NCI-H446 treated with DMSO at 0.1 percent for 48 hours (cell line): ENCODE measurements around the gene TFR2.

Experiments
- DNase-seq: peaks from one replicate; lab custom pipeline; 2025; lab: John Stamatoyannopoulos, UW

The TFR2 gene

DNA sequence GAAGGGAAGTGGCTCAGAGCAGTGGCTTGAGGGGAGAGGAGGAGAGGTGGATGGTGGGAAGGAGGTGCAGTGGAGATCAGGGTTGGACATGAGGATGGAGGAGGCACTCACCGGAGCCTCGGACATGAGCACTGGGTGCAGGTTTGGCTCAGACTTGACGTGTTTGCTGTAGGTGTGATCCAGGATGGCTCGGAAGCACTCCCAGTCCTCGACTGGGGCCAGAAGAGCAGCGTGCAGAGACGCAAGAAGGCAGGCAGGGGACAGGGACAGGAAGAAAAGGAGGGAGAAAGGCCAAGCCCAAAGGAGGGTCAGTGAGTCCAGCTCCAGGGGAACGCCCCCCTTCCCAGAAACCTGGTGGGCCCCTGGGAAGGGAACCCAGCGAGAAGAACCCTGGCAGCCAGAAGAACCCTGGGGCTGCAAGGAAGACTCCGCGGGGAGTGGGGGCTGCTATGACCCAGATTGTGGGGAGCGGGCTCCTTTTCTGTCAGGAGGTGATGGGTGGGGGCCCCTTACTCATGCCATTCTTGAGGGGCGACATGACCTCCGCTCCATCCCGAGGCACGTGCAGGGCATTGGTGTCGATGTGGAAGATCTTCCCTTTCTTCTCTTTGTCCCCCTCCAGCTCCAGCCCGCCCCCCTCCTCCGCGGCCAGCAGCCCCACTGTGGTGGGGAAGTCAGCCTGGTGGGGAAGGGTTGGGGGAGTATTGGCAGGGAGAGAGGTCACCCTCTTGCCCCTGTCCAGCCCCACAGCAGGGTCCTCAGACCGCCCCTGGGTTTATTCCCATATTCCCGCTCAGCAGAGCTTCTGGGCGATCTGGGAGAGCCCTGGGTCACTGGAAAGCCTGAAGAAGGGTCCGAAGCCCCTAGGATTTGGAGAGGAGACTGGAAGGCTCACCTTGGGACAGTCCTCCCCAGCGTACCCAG, 13.8 kb upstream of the TFR2 start:
- no peak for DNase-seq

- DNase-seq, result no peak
Measured at GRCh38 chr7:100649826-100650565, 8.6 kb upstream of the TFR2 start.

- no peak for DNase-seq
Measured at GRCh38 chr7:100642534-100642907, 1.2 kb upstream of the TFR2 start.

- DNase-seq, result no peak
Measured at GRCh38 chr7:100641860-100642533, 645 bp upstream of the TFR2 start.

GRCh38 chr7:100640517-100641440, 573 bp downstream of the TFR2 start:
- no peak for DNase-seq

- DNase-seq, result no peak
Measured at GRCh38 chr7:100639995-100640516, 1.3 kb downstream of the TFR2 start.

DNA sequence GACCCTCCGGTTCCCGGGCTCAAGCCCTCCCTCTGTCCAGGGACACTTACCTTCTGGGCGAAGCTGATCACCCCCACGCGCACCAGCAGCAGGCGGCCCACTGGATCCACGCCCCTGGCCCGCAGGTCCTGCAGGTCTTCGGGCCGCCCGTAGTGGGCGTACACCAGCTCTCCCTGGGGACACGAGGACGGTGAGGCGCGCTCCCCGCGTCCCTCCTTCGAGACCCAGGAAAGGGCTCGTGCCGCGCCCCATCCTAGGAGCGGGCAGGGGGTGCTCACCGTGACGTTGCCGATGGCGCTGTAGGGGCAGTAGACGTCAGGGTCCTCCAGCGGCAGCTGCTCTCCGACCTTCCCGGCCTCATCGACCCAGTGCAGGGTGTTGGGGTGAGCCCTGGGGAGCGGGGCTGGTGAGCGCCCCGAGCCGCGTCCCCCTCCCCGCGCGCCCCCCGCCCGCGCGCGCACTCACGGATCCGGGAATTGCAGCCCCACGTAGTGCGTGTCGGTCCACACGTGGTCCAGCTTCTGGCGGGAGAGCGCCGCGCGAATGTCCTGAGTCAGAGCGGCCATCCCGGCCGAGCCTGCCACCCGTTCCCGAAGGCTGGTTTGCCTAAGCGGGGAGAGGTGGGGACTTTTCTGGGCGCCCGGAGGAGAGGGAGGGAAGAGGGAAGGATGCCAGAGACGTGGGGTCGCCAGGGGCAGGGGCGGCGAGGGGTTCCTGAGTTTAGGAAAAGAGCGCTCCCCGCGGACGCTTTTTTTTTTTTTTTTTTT, 8.2 kb downstream of the TFR2 start:
- DNase-seq, result no peak

DNA sequence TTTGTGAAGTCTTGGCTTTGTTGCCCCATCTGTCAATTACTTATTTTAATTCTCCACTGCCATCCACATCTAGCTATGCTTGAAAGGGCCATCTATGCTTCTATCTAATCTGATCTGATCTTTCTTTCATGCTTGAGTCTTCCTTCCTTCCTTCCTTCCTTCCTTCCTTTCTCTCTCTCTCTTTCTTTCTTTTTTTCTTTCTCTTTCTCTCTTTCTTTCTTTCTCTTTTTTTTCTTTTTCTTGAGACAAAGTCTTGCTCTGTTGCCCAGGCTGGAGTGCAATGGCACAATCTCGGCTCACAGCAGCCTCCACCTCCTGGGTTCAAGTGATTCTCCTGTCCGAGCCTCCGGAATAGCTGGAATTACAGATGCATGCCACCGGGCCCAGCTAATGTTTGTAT, 11.3 kb downstream of the TFR2 start:
- no peak for DNase-seq

GRCh38 chr7:100629117-100629716, 12.1 kb downstream of the TFR2 start:
- no peak for DNase-seq

GRCh38 chr7:100627238-100627549, 14.2 kb downstream of the TFR2 start:
- no peak for DNase-seq

- DNase-seq, result no peak
Measured at GRCh38 chr7:100626530-100627237, 14.7 kb downstream of the TFR2 start.

DNA sequence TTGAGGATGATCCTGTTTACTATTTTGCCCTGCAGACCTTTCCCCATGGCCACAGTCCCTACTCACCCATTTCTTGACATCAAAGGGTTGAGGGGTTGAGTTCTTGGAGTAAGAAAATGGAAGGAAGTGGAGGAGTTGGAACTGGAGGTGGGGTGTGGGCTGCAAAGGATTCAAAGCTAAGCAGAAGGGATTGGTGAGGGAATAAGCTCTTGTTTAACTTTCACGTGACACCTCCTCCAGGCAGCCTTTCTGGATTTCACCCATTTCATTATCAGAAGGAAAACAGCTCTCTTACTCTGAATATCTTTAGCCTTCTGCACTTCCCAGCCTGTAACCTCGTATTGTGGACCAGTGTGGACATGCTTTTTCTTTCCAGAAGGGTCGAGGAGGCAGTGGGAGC, 15.3 kb downstream of the TFR2 start:
- no peak for DNase-seq

GRCh38 chr7:100623951-100624824, 17.2 kb downstream of the TFR2 start:
- no peak for DNase-seq

DNA sequence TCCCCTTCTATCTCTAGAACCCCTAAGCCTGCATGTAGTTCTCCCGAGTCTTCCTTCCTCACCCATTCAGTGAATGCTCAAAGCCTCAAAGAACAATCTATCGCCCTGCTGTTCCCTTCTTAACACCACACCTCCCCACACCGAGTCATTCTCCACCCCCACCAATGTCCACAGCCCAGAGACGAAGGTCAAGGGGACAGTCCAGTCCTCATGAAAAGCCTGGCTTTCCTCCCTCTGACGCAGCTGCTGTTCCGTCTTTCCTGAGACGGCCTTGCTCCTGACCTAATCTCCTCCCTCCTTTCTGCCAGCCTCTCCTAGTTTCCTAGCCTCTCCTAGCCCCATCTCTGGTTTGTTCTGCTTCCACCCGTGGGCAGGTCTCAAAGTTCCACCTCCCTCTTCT, 19.8 kb downstream of the TFR2 start:
- no peak for DNase-seq

GRCh38 chr7:100620804-100621203, 20.5 kb downstream of the TFR2 start:
- DNase-seq, result no peak

DNA sequence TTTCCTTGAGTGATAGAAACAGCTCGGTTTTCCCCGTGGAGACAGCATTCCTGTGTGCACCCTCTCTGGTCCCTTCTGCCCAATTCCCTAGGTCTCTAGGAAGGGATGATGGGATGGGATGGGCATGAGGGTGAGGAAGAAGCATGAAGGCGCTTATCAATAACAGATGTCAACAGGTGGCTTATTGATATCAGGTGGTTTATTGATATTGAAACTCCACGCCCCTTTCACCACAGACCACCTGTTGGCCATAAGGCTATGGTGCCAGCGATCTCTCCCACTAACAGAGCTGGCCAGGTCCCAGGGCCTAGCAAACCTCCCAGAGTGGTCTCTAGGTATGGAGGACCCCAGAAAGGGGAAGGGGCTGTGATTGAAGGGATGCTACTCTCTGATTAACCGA, 21.1 kb downstream of the TFR2 start:
- no peak for DNase-seq

DNA sequence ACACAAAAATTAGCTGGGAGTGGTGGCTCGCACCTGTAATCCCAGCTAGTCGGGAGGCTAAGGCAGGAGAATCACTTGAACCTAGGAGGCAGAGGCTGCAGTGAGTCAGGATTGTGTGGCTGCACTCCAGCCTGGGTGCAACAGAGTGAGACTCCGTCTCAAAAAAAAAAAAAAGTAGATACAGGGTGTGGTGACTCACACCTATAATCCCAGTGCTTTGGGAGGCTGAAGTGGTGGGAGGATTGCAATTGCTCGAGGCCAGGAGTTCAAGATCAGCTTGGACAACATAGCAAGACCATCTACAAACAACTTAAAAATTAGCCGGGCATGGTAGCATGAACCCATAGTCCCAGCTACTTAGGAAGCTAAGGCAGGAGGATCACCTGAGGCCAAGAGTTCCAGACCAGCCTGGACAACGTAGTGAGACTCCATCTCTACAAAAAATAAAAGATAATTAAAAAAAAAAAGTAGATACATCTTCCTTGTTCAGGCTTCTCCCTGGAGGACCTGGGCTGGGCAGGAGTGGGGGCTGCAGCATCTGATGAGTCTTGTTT, 27.0 kb downstream of the TFR2 start:
- no peak for DNase-seq

DNA sequence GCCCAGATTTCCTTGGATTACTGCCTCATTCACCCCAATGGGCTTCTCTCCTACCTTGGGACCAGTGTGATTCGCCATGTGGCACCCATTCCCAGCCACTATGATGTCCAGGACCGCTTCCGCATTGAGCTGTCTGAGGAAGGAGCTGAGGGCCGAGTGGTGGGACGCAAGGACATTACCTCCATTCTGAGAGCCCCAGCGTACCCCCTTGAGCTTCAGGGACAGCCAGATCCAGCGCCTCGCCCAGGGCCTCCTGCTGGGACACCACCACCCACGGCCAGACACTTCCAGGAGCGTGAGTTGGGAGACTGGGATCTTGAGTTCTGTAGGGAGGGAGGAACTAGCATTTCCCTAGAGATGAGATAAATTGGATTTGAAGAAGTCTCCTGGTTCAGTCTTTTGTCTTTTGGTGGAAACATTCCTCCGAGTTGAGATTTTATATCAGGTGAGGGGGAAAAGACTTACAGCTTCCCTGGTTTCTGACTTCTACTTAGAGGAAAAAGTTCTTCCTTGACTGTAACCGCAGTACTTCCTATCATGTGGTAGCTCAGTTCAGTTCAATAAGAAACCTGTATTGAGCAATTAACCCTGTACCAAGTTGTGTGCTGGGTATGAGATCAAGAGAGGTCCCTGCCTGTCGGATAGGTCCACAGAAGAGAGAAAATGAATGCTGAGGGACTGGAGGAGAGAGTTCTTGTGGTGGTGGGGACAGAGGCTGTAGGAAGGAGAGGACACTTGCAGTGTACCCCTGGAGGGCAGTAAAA, 27.8 kb downstream of the TFR2 start:
- no peak for DNase-seq
